Neural cell (in vitro differentiated cells): ENCODE measurements around the gene RASL11A. TPM values are rescaled to one million over a fixed set of nuclear protein-coding genes. Genes with fewer than 3 reads are reported as not detected.

Source experiments
- H2AFZ ChIP-seq: fragments of 200-600, 300-800 bp; sonication (generic), shearing (Covaris generic); 2 replicates; pipeline ENCODE4 v1.6.0; 2014; ENCODE audit warnings: low read depth, mild to moderate bottlenecking, antibody characterized with exemption, low read length, moderate library complexity
- H3F3A ChIP-seq: fragments of 200-600 bp; shearing (Covaris generic); 2 replicates; pipeline ENCODE4 v1.6.1; 2016; ENCODE audit warnings: mild to moderate bottlenecking, moderate library complexity, mixed read lengths, antibody characterized with exemption, low read length; ENCODE audit not compliant: insufficient read depth, poor library complexity, severe bottlenecking
- H3K27ac ChIP-seq: fragments of 200-600, 300-800 bp; sonication (generic), shearing (Covaris generic); 2 replicates; pipeline ENCODE4 v1.5.1; 2014; ENCODE audit warnings: mild to moderate bottlenecking, low read length, moderate library complexity
- H3K27me3 ChIP-seq: fragments of 300-800, 200-600 bp; sonication (generic), shearing (Covaris generic); 2 replicates; pipeline ENCODE4 v1.6.0; 2014; ENCODE audit warnings: mild to moderate bottlenecking, low read depth, low read length, moderate library complexity; ENCODE audit not compliant: insufficient read depth
- H3K36me3 ChIP-seq: fragments of 300-800, 200-600 bp; sonication (generic), shearing (Covaris generic); 2 replicates; pipeline ENCODE4 v1.5.1; 2014; ENCODE audit warnings: mild to moderate bottlenecking, antibody characterized with exemption, low read length, moderate library complexity; ENCODE audit not compliant: insufficient read depth
- H3K4me2 ChIP-seq: fragments of 300-800, 200-600 bp; sonication (generic), shearing (Covaris generic); 2 replicates; pipeline ENCODE4 v1.6.0; 2014; ENCODE audit warnings: mild to moderate bottlenecking, low read length
- H3K4me3 ChIP-seq: fragments of 300-800, 200-600 bp; sonication (generic), shearing (Covaris generic); 2 replicates; pipeline ENCODE4 v1.5.1; 2014; ENCODE audit warnings: mild to moderate bottlenecking, low read length, moderate library complexity
- H3K79me2 ChIP-seq: fragments of 200-600 bp; shearing (Covaris generic); replicated peaks from 2 replicates; pipeline ENCODE4 v1.6.0; 2014; ENCODE audit warnings: mild to moderate bottlenecking, low read length, moderate library complexity; ENCODE audit not compliant: insufficient read depth
- H3K9ac ChIP-seq: fragments of 300-800, 200-600 bp; sonication (generic), shearing (Covaris generic); 2 replicates; pipeline ENCODE4 v1.6.1; 2016; ENCODE audit warnings: mild to moderate bottlenecking, low read length, mixed read lengths
- H3K9me2 ChIP-seq: fragments of 200-600 bp; shearing (Covaris generic); 2 replicates; pipeline ENCODE4 v1.6.1; 2016; ENCODE audit warnings: mild to moderate bottlenecking, low read length, mixed read lengths; ENCODE audit not compliant: insufficient read depth
- H3K9me3 ChIP-seq: fragments of 200-600, 300-800 bp; sonication (generic), shearing (Covaris generic); 2 replicates; pipeline ENCODE4 v1.6.1; 2016; ENCODE audit warnings: mild to moderate bottlenecking, mixed run types, low read length, moderate library complexity, mixed read lengths
- H4K20me1 ChIP-seq: fragments of 200-600 bp; shearing (Covaris generic); 2 replicates; pipeline ENCODE4 v1.6.1; 2016; ENCODE audit warnings: mild to moderate bottlenecking, mixed run types; ENCODE audit not compliant: insufficient read depth
- CTCF ChIP-seq: fragments of 450-650 bp; IDR thresholded peaks from 2 replicates; pipeline ENCODE4 v1.5.1; 2014; ENCODE audit warnings: antibody characterized with exemption, mild to moderate bottlenecking, moderate library complexity; ENCODE audit not compliant: poor library complexity, severe bottlenecking
- EP300 ChIP-seq: fragments of 450-650 bp; conservative IDR thresholded peaks from 2 replicates; pipeline ENCODE4 v1.6.1; 2014; ENCODE audit warnings: antibody characterized with exemption, mild to moderate bottlenecking, moderate library complexity; ENCODE audit not compliant: poor library complexity, severe bottlenecking
- EZH2 ChIP-seq: fragments of 200-600, 300-800 bp; shearing (Covaris generic), sonication (generic); IDR thresholded peaks from 2 replicates; pipeline ENCODE4 v1.6.1; 2014; ENCODE audit warnings: antibody characterized with exemption, low read length, borderline replicate concordance, mild to moderate bottlenecking; ENCODE audit not compliant: insufficient read depth, poor library complexity, severe bottlenecking
- MXI1 ChIP-seq: fragments of 450-650 bp; conservative IDR thresholded peaks from 2 replicates; pipeline ENCODE4 v1.6.1; 2014; ENCODE audit warnings: antibody characterized with exemption, mild to moderate bottlenecking; ENCODE audit not compliant: poor library complexity, severe bottlenecking
- POLR2AphosphoS5 ChIP-seq: IDR thresholded peaks from 2 replicates; pipeline ENCODE4 v1.6.1; 2012
- RAD21 ChIP-seq: fragments of 450-650 bp; conservative IDR thresholded peaks from 2 replicates; pipeline ENCODE4 v1.6.1; 2014; ENCODE audit warnings: antibody characterized with exemption, mild to moderate bottlenecking, moderate library complexity
- REST ChIP-seq: IDR thresholded peaks from 2 replicates; pipeline ENCODE4 v1.6.1; 2012; ENCODE audit warnings: borderline replicate concordance
- SMC3 ChIP-seq: fragments of 450-650 bp; conservative IDR thresholded peaks from 2 replicates; pipeline ENCODE4 v1.6.1; 2014; ENCODE audit warnings: antibody characterized with exemption, mild to moderate bottlenecking, moderate library complexity; ENCODE audit not compliant: poor library complexity
- TAF1 ChIP-seq: IDR thresholded peaks from 2 replicates; pipeline ENCODE4 v1.6.1; 2012; ENCODE audit warnings: low read depth
- polyA plus RNA-seq: library from polyadenylated mRNA; depleted of rRNA; stranded (reverse); fragments of >200 nt; gene quantifications from 2 replicates; pipeline ENCODE4 v1.2.3, GENCODE V29; 2014

RASL11A gene
- polyA plus RNA-seq, 1 donor from 2014 or later: 1.7 TPM

GRCh38 chr13:27293873-27294515 lies 23.4 kb downstream of the RASL11A start:
- Histone ChIP-seq H3K4me2 (no peak overlapping the region), H3K4me3 (no peak overlapping the region), H3K9me3 (no peaks in the 10 kb centered on the region), H2AFZ (no peak overlapping the region), H4K20me1 (no peaks in the 10 kb centered on the region), H3K9ac (no peak overlapping the region), H3K27ac (no peak overlapping the region), H3K9me2 (no peaks in the 10 kb centered on the region), H3F3A (no peaks in the 10 kb centered on the region), H3K27me3 (no peaks in the 10 kb centered on the region), H3K79me2 (no peaks in the 10 kb centered on the region), H3K36me3 (no peaks in the 10 kb centered on the region)
- TF ChIP-seq MXI1 (no peak), CTCF (no peak), RAD21 (no peak)

- no peak overlapping the region for H3K9ac ChIP-seq
- H3K4me2 ChIP-seq: no peak overlapping the region
- no peak overlapping the region for H2AFZ ChIP-seq
- H3K27ac ChIP-seq: no peak overlapping the region
- H3K36me3 ChIP-seq: no peaks in the 10 kb centered on the region
- no peaks in the 10 kb centered on the region for H3K9me2 ChIP-seq
- no peaks in the 10 kb centered on the region for H3K27me3 ChIP-seq
- no peak for TF ChIP-seq TAF1
- no peak for TF ChIP-seq RAD21
- TF ChIP-seq REST: no peak
- H3K4me3 ChIP-seq: no peak overlapping the region
- H4K20me1 ChIP-seq: no peaks in the 10 kb centered on the region
- H3K79me2 ChIP-seq: no peaks in the 10 kb centered on the region
- H3F3A ChIP-seq: no peaks in the 10 kb centered on the region
- H3K9me3 ChIP-seq: no peaks in the 10 kb centered on the region
These were observed 24.5 kb downstream of the RASL11A start for GRCh38 chr13:27295096-27295495.

GRCh38 chr13:27295660-27296059 lies 25.0 kb downstream of the RASL11A start:
- no peak overlapping the region for H3K27ac ChIP-seq
- no peak overlapping the region for H3K4me2 ChIP-seq
- no peaks in the 10 kb centered on the region for H3F3A ChIP-seq
- TF ChIP-seq TAF1 (no peak), SMC3 (no peak), MXI1 (no peak), POLR2AphosphoS5 (no peak), REST (no peak), EP300 (no peak), RAD21 (no peak), EZH2 (no peak), CTCF (no peak)
- H3K9me2 ChIP-seq: no peaks in the 10 kb centered on the region
- no peaks in the 10 kb centered on the region for H3K36me3 ChIP-seq
- no peaks in the 10 kb centered on the region for H3K27me3 ChIP-seq
- no peaks in the 10 kb centered on the region for H3K79me2 ChIP-seq
- H4K20me1 ChIP-seq: no peaks in the 10 kb centered on the region
- no peaks in the 10 kb centered on the region for H3K9me3 ChIP-seq
- H3K4me3 ChIP-seq: no peak overlapping the region
- H2AFZ ChIP-seq: no peak overlapping the region
- no peak overlapping the region for H3K9ac ChIP-seq
